PC-9 (cell line): ENCODE results near the gene HNRNPK.

Source experiments
- CTCF ChIP-seq: fragments of 200-600 bp; sonication (generic); conservative IDR thresholded peaks from 2 replicates; pipeline ENCODE4 v1.6.1; 2017; ENCODE audit warnings: mixed run types, antibody characterized with exemption, mild to moderate bottlenecking, moderate library complexity
- EZH2 ChIP-seq: fragments of 200-600 bp; sonication (generic); IDR thresholded peaks from 2 replicates; pipeline ENCODE4 v1.8.0; 2017; ENCODE audit warnings: antibody characterized with exemption, low read depth

DNA sequence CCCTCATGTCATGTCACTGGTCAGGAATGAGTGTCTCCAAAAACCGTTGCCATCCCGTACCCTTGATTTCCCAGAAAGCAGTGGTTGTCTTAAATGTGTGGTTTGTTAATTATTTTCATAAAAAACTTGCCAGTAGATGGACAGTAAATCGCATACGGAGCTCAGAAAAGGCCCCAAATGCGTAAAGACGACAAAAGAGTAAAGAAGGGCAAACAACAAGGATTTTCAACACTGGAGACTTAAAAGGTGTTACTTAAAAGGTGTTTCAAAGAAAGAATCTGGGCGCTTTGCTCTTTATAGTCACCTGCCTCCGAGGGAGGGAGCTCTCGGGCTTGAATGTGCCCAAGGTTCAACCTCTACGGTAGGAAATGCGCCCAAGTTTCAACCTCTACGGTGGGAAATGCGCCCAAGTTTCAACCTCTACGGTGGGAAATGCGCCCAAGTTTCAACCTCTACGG is 59.5 kb downstream of the HNRNPK start:
- TF ChIP-seq CTCF (no peak; the same call in 1 of the 2 replicates), EZH2 (no peak)
